HG03097 (cell line): Measurements from ENCODE around the gene ZFAND4.
"Not testable (repeated sequence)": the region's sequence is repeated elsewhere in the genome, so short reads cannot be mapped to it uniquely, and the experiment has no call there.

Experiments
- ATAC-seq: cut with Tn5 transposase; IDR thresholded peaks from one replicate; pipeline ENCODE4 v1.9.1; 2021; ENCODE audit not compliant: unreplicated experiment, low FRiP score

ZFAND4 gene

GRCh38 chr10:45644527-45644926 lies 28.0 kb downstream of the ZFAND4 start:
- ATAC-seq: no peak

- ATAC-seq: no peak
These were observed 31.6 kb downstream of the ZFAND4 start for GRCh38 chr10:45640941-45641340.

- ATAC-seq: no peak
These were observed 32.5 kb downstream of the ZFAND4 start for GRCh38 chr10:45640049-45640448.

- no peak for ATAC-seq
These were observed 45.0 kb downstream of the ZFAND4 start for GRCh38 chr10:45627412-45628048.

GRCh38 chr10:45625879-45626278 lies 46.7 kb downstream of the ZFAND4 start:
- no peak for ATAC-seq

- ATAC-seq: no peak
These were observed 47.8 kb downstream of the ZFAND4 start for GRCh38 chr10:45624724-45625123.

- ATAC-seq: no peak
These were observed 57.7 kb downstream of the ZFAND4 start for GRCh38 chr10:45614869-45615268.

GRCh38 chr10:45612741-45613140 lies 59.8 kb downstream of the ZFAND4 start:
- ATAC-seq: no peak

GRCh38 chr10:45608052-45608451 lies 64.5 kb downstream of the ZFAND4 start:
- no peak for ATAC-seq

GRCh38 chr10:45607276-45607675 lies 65.3 kb downstream of the ZFAND4 start:
- ATAC-seq: no peak

- ATAC-seq: no peak
These were observed 69.7 kb downstream of the ZFAND4 start for GRCh38 chr10:45602836-45603235.

- ATAC-seq: no peak
These were observed 70.4 kb downstream of the ZFAND4 start for GRCh38 chr10:45602082-45602730.

GRCh38 chr10:45601254-45601930 lies 71.2 kb downstream of the ZFAND4 start:
- not testable (repeated sequence) for ATAC-seq

GRCh38 chr10:45600337-45601253 lies 72.0 kb downstream of the ZFAND4 start:
- not testable (repeated sequence) for ATAC-seq

GRCh38 chr10:45599646-45600045 lies 72.9 kb downstream of the ZFAND4 start:
- no peak for ATAC-seq

- ATAC-seq: no peak
These were observed 73.5 kb downstream of the ZFAND4 start for GRCh38 chr10:45599021-45599603.

- no peak for ATAC-seq
These were observed 76.0 kb downstream of the ZFAND4 start for GRCh38 chr10:45596526-45596925.

- peak; percentile 92 for ATAC-seq
These were observed 78.1 kb downstream of the ZFAND4 start for GRCh38 chr10:45594276-45595157.

GRCh38 chr10:45593938-45594275 lies 78.7 kb downstream of the ZFAND4 start:
- no peak for ATAC-seq

- ATAC-seq: no peak
These were observed 79.6 kb downstream of the ZFAND4 start for GRCh38 chr10:45592926-45593325.
